HG03460 (cell line): ENCODE measurements around the gene KRTAP19-8.
A peak's percentile ranks its signal among the peaks of the same experiment; 100 is the strongest.

Source experiments
- ATAC-seq: cut with Tn5 transposase; IDR thresholded peaks from one replicate; pipeline ENCODE4 v1.9.1; 2021; ENCODE audit not compliant: unreplicated experiment

KRTAP19-8 gene

GRCh38 chr21:31038376-31038775 is at the start of gene KRTAP19-8:
Gene KRTAP19-8, minus strand, starts transcription at chr21:31038476. Its CDS starts 33 bp downstream, at chr21:31038443.
- ATAC-seq = no peak

- ATAC-seq = no peak
These were observed 49.6 kb upstream of the KRTAP19-8 start for GRCh38 chr21:31087639-31088473.

GRCh38 chr21:31084689-31085088 is 46.4 kb upstream of the KRTAP19-8 start:
- ATAC-seq = no peak

DNA sequence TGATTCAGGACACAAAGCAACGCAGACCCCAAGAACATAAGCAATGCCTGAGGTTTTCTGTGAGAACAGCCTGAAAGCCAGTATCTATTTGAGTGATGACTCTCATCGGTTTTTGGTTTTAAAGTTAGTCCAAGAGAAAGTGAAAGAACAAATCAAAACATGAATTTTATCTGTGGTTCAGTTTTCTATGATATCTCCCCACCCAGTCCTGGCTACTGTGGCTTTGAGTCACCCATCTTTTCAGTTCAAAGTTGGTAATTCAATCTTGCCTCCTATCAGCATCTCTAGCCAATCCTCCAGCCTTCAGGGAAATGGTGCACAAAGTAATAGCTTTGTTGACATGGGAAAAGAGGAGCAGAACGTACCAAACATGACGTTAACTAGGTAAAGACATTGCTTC is 40.5 kb upstream of the KRTAP19-8 start:
- ATAC-seq = peak; percentile 76

DNA sequence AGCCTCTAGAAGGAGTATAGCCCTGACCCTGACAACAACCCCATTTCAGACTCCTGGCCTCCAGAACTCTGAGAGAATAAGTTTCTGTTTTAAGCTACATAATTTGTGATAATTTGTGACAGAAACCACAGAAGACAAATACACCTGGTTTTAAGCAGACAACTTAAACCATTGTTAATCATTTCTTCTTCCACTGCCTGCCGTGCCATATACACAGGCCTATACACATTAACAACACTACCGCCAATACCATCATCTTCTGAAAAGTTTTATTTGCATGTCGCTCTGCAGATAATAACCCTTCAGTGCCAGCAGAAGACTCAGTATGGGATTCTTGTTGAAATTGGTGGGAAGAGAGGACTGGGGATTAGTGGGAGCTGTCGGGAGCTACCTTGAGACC is 39.9 kb upstream of the KRTAP19-8 start:
- peak; percentile 75 for ATAC-seq

- ATAC-seq = no peak
These were observed 37.6 kb upstream of the KRTAP19-8 start for GRCh38 chr21:31075848-31076247.

GRCh38 chr21:31072533-31072932 is 34.3 kb upstream of the KRTAP19-8 start:
- no peak for ATAC-seq

GRCh38 chr21:31064803-31065202 is 26.5 kb upstream of the KRTAP19-8 start:
- ATAC-seq = peak; percentile 82

DNA sequence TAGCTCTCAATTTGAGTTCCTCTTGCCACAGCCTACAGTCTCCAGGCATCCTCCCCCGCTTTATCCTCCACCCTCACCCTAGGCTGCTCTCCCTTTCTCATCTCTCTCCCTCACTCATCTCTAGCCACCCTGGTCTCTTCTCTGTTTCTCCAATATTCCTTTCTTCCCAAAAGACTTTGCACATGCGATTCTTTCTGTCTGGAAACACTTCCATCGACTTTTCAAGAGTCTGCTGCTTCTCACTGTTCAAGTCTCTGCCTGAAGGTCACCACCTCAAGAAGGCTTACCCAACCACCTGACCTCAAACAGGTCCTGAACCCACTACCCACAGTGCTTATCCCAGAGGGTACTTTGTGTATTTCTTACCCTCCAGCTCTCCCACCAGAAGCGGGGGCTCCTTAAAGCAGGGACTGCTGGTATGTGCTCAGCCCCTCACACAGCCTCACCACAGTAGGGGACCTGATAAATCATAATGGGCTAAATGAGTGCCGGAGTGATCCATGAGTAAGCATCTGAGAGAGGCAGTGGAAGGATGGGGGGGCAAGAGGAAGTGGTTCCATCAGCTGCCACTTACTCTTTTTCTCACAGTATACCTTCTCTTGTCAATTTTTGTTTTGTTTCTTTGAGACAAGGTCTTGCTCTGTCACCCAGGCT is 14.3 kb upstream of the KRTAP19-8 start:
- no peak for ATAC-seq

DNA sequence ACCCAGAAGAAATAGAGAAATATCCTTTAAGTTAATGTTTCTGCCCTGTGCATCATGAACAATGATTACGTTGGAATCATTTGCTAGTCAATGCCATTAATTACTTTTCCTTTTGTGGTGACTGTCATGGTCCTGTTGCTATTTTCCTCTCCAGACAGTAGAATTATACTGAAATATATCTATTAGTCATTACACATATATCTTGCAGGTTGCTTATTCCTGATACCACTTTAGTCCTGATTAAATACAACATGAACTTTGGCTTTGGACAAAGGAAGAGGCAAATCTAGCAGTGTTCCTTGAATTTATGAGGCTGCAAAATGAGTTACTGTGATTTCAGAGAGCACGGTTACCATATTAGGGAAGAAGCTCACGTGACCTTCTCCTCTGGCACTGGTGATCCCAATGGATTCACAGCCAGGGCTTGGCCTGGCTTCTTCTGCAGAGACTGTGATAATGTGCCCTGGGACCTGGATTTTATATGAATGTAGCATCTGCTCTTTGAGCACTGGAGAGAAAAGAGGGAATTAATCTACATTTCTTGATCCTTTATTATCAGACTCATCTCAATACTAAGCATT is 12.4 kb upstream of the KRTAP19-8 start:
- ATAC-seq = no peak

DNA sequence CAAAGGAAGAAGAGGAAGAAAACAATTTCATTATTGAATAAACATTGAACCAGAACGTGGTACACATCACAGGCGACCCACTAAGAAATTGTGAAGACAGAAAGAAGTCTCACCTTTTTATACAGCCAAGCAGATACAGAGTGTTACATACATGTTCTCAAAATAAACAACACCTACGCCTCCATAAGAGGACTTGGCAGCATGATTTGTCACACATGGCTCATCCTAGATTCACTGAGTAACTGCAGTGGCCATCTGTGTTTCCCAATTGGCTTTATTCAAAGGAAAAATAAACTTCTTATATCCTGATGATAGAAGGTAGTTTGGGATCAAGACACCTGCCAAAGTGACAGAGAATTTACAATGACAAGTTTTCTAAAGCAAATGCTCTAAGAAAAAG is 7.6 kb upstream of the KRTAP19-8 start:
- ATAC-seq = no peak

- no peak for ATAC-seq
These were observed 5.2 kb upstream of the KRTAP19-8 start for GRCh38 chr21:31043471-31043870.

DNA sequence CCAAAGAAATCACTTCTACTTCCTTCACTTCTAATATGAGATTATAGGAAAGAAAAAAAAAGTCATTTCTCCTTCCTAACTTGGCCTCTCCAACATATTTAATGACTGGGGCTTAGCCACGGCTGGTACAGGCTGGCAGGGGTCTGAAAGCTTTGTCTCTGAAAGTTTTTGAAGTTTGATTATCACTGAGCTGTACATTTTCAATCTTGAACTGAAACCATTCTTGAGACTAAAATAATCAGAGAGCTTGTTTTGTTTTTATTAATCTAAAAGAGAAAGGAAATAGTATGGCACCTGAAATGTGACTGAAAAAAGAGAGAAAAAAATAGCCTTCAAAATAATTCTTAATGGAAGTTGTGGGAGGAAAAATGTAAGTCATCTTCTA is 3.8 kb upstream of the KRTAP19-8 start:
- ATAC-seq = no peak

GRCh38 chr21:31041295-31042079 is 3.2 kb upstream of the KRTAP19-8 start:
- peak; percentile 55 for ATAC-seq

- no peak for ATAC-seq
These were observed 3.9 kb downstream of the KRTAP19-8 start for GRCh38 chr21:31034378-31034777.

- ATAC-seq = peak; percentile 83
These were observed 7.7 kb downstream of the KRTAP19-8 start for GRCh38 chr21:31030367-31031106.

DNA sequence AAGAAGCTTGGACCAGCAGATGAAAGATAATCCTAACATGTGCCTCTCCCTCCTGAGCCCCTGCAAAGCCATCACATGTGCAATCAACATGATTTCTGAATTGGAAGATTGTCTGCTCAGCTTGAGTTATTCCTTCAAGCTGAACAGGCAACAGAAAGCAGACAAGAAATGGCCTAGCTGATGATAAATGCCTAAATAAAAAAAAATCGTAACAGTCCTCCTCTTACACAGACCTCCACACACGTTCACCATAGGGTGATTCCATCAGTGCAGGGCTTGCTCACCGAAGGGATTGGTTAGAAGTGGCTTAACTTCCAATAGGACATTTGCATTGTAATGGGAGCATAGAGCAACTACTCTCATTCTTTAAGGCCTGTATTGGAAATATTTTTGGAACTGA is 14.6 kb downstream of the KRTAP19-8 start:
- no peak for ATAC-seq

- ATAC-seq = no peak
These were observed 16.0 kb downstream of the KRTAP19-8 start for GRCh38 chr21:31022306-31022705.

DNA sequence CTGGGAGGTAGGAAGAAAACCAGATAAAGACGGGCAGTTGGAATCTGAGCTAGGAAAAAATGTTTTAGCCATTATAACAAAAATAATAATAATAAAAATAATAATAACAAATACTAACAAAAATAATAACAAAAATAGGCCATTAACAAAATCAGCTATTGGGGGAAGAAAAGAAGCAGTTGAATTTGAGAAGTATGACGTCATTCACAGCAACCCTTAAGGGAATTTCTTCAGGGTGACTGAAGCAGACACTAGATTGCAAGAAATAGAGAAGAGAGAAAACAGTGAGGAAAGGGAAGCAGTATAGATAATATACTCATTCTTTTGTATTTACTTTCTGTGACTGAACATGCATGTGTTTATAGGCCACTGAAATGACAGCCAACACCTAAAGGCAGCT is 20.0 kb downstream of the KRTAP19-8 start:
- ATAC-seq = no peak

DNA sequence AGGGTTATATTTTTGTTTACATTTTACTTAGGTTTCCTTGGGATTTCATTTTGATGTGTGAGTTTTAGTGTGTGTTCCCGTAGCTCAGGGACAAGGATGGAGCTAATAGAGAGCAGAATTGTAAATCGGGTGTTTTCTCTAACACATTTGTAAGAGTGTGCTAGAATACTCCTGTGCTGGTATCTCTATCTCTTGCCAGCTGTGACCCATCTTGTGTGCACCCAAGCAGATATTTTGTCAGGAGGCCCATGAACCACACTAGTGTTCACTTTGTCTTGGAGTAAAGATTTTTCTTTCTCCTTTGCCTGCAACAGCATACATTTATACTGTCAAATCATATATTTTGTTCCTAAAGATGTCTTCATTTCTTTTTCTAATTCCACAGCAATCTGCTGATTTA is 23.4 kb downstream of the KRTAP19-8 start:
- ATAC-seq = no peak
